Body of pancreas (tissue), 4 donors: Measurements from ENCODE around the gene SLC39A2. TPM values are rescaled to one million over a fixed set of nuclear protein-coding genes. Genes with fewer than 3 reads are reported as not detected.
"Not testable (repeated sequence)": the region's sequence is repeated elsewhere in the genome, so short reads cannot be mapped to it uniquely, and the experiment has no call there.

ENCODE experiments used
- ATAC-seq: fragments of 150-250 bp; one replicate; pipeline ENCODE4 v1.9.1; 2016
- DNase-seq, 4 donors: peaks; one replicate each; pipeline ENCODE4 v3.0.0-alpha.2; 2019
- H3K27ac ChIP-seq, 4 donors: fragments of 200-600 bp; sonication (generic); 1 replicate in 3 of 4; 2 replicates in 1 of 4; pipeline versions ENCODE4 v1.5.1 to v1.6.1; 2016 to 2019; ENCODE audit warnings: mild to moderate bottlenecking in 1 of 4, mixed read lengths in 1 of 4, moderate library complexity in 1 of 4
- H3K27me3 ChIP-seq, 2 donors: fragments of 200-600 bp; sonication (generic); one replicate each; pipeline ENCODE4 v1.6.0; 2016; ENCODE audit warnings: mild to moderate bottlenecking in 1 of 2
- H3K36me3 ChIP-seq, 2 donors: fragments of 200-600 bp; sonication (generic); replicated peaks in 1 of 2; 2 replicates each; pipeline ENCODE4 v1.5.1; 2016; ENCODE audit warnings: low read depth in 2 of 2; ENCODE audit not compliant: insufficient read depth in 1 of 2
- H3K4me1 ChIP-seq: fragments of 200-600 bp; sonication (generic); one replicate; pipeline ENCODE4 v1.6.0; 2016
- H3K4me3 ChIP-seq, 2 donors: fragments of 200-600 bp; sonication (generic); 1 replicate in 1 of 2; 2 replicates in 1 of 2; pipeline ENCODE4 v1.5.1; 2016 to 2019
- H3K9me3 ChIP-seq, 3 donors: fragments of 200-600 bp; sonication (generic); 1 replicate in 2 of 3; 2 replicates in 1 of 3; pipeline ENCODE4 v1.5.1; 2016
- POLR2A ChIP-seq, 3 donors: fragments of 450-650 bp; IDR thresholded peaks; one replicate each; pipeline ENCODE4 v1.6.1; 2016; ENCODE audit warnings: antibody characterized with exemption in 3 of 3, mild to moderate bottlenecking in 2 of 3
- WGBS, 2 donors: methylation state at CpG; one replicate each; pipeline ENCODE4 v1.1.5; 2017; 5-methylcytosine and 5-hydroxymethylcytosine counted together
- intact Hi-C: fragments of 100-400 bp; cut with DNase I; formaldehyde crosslinking; loops from one replicate; pipeline ENCODE4 v1.15.1; 2023
- total RNA-seq, 2 donors: library from RNA; depleted of rRNA; stranded (reverse); fragments of >200 nt; gene quantifications; one replicate each; pipeline ENCODE4 v1.1.0, GENCODE V29; 2016
- TF ChIP-seq, protein P1 (sequence below), 7 experiments: fragments of 450-650 bp in 4 of 7; fragments of 200-600 bp in 3 of 7; sonication (generic) in 3 of 7; IDR thresholded peaks; one replicate each; pipeline ENCODE4 v1.5.1; 2016 to 2019; ENCODE audit warnings: antibody characterized with exemption in 7 of 7

Gene SLC39A2
- total RNA-seq, 2 donors from 2014 or later = not detected

- H3K27ac ChIP-seq = no peak overlapping the region
- no peaks in the 10 kb centered on the region for H3K36me3 ChIP-seq
- H3K4me1 ChIP-seq = peaks cover 5% of the 10 kb centered on the region
- intact Hi-C loops = no loop called here
- TF ChIP-seq POLR2A (IDR thresholded peaks at IDR 0.05) = no peak
- TF ChIP-seq, protein P1, sequence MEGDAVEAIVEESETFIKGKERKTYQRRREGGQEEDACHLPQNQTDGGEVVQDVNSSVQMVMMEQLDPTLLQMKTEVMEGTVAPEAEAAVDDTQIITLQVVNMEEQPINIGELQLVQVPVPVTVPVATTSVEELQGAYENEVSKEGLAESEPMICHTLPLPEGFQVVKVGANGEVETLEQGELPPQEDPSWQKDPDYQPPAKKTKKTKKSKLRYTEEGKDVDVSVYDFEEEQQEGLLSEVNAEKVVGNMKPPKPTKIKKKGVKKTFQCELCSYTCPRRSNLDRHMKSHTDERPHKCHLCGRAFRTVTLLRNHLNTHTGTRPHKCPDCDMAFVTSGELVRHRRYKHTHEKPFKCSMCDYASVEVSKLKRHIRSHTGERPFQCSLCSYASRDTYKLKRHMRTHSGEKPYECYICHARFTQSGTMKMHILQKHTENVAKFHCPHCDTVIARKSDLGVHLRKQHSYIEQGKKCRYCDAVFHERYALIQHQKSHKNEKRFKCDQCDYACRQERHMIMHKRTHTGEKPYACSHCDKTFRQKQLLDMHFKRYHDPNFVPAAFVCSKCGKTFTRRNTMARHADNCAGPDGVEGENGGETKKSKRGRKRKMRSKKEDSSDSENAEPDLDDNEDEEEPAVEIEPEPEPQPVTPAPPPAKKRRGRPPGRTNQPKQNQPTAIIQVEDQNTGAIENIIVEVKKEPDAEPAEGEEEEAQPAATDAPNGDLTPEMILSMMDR (IDR thresholded peaks at IDR 0.05) = no peak
- H3K9me3 ChIP-seq = no peaks in the 10 kb centered on the region
- H3K4me3 ChIP-seq = no peak overlapping the region
- H3K27me3 ChIP-seq = no peaks in the 10 kb centered on the region
- ATAC-seq = no peak
- WGBS, 2 donors = 92 to 100% methylated on average over 1 of the region's 1 CpG
- no peak for DNase-seq
Measured at GRCh38 chr14:20976291-20976690, 22.8 kb upstream of the SLC39A2 start.

DNA sequence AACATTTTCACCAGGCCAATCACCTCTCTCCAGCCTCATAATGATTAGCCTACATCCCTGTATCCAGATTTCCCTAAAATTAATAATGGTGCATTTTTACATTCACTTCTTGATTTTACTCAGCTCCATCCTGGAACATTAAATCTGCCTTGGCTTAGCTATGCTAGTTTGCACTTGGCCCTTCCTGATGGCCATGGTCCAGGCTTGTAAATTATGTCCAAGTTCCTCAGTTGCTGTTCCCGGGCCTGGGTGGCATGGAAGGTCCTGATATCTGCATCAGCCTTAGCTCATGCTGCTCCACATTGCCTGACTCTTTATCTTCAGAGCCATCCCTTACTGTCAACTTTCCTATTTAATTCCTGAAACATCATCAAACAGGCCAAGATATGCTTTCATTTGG lies 20.4 kb upstream of the SLC39A2 start:
- H3K4me1 ChIP-seq = no peaks in the 10 kb centered on the region
- H3K9me3 ChIP-seq = no peaks in the 10 kb centered on the region
- intact Hi-C loops = no loop called here
- no peaks in the 10 kb centered on the region for H3K27me3 ChIP-seq
- no peak for ATAC-seq
- no peaks in the 10 kb centered on the region for H3K36me3 ChIP-seq
- DNase-seq = no peak
- no peak overlapping the region for H3K4me3 ChIP-seq
- no peak overlapping the region for H3K27ac ChIP-seq
- no peak for TF ChIP-seq POLR2A (IDR thresholded peaks at IDR 0.05)
- TF ChIP-seq, protein P1 (IDR thresholded peaks at IDR 0.05) = no peak
- WGBS, 2 donors = 17 to 22% methylated on average over 1 of the region's 1 CpG

- no peak for DNase-seq
- H3K4me1 ChIP-seq = no peaks in the 10 kb centered on the region
- no peak for TF ChIP-seq POLR2A (IDR thresholded peaks at IDR 0.05)
- TF ChIP-seq, protein P1 (IDR thresholded peaks at IDR 0.05) = no peak
- no peak overlapping the region for H3K4me3 ChIP-seq
- intact Hi-C loops = no loop called here
- 55 to 70% methylated on average over 1 of the region's 1 CpG for WGBS, 2 donors
- no peak overlapping the region for H3K27ac ChIP-seq
- no peaks in the 10 kb centered on the region for H3K27me3 ChIP-seq
- no peak for ATAC-seq
- no peaks in the 10 kb centered on the region for H3K36me3 ChIP-seq
- H3K9me3 ChIP-seq = no peaks in the 10 kb centered on the region
Measured at GRCh38 chr14:20980906-20981305, 18.2 kb upstream of the SLC39A2 start.

DNA sequence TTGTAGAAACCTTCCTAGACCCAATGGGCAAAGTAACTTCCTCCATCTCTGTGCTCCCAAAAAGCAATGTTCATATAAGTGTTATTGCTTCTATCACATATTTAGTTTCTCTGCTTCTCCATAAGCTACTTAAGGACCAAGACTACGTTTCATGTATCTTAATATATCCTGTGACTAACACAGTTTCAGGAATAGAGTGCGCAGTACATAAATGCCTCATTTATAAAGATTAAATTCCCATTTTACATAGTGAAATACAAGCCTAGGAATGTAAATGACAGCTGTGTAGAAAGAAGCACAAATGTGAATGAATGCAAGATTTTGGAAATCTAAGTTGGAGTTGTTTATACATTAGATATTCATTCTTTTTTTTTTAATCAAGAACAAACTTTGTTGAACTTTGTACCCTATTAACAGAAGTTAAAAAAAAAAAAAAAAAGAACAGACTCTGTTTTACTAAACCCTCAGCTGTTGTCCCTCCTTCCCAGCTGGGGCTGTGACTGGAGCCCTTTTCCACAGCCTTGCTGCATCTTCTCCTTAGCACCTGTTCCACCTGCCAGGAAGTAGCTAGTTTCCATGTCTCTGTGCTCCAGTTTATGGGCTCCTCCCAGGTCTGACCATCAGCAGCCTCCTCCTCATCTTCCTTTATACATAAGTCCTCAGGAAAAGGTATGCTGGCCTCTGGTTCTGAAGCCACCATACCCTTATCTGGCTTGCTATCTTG lies 16.3 kb upstream of the SLC39A2 start:
- Histone ChIP-seq H3K9me3 (no peaks in the 10 kb centered on the region), H3K36me3 (no peaks in the 10 kb centered on the region), H3K27ac (no peak overlapping the region), H3K4me1 (no peaks in the 10 kb centered on the region), H3K27me3 (no peaks in the 10 kb centered on the region), H3K4me3 (no peak overlapping the region)
- intact Hi-C loops = no loop called here
- DNase-seq = no peak
- TF ChIP-seq, protein P1 (IDR thresholded peaks at IDR 0.05) = no peak
- no peak for TF ChIP-seq POLR2A (IDR thresholded peaks at IDR 0.05)
- WGBS, 2 donors = 64 to 73% methylated on average over 2 of the region's 2 CpGs
- no peak for ATAC-seq

DNA sequence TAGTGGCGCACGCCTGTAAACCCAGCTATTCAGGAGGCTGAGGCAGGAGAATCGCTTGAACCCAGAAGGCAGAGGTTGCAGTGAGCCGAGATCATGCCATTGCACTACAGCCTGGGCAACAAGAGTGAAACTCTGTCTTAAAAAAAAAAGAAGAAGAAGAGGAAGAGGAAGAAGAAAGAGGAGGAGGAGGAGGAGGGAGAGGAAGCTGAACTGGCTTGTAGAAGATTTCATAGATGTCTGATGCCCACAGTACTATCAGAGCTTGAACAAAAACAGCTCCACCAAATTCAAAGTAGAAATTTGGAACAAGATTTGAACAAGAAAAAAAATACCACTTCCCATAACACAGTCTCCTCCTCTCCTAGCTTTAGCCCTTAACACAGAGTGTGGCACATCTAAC lies 13.4 kb upstream of the SLC39A2 start:
- H3K36me3 ChIP-seq, H3K4me3 ChIP-seq, H3K27ac ChIP-seq, H3K27me3 ChIP-seq, DNase-seq, H3K4me1 ChIP-seq, intact Hi-C loops, H3K9me3 ChIP-seq, ATAC-seq: not testable (repeated sequence)
- 82 to 86% methylated on average over 4 of the region's 4 CpGs for WGBS, 2 donors
